Activated CD4-positive, CD25-positive, alpha-beta regulatory T cell treated with anti-CD3 and anti-CD28 coated beads, Interleukin-2, amount 50 U/mL, for 16 hours (primary cell): ENCODE measurements around the gene DFFB.

ENCODE experiments used
- DNase-seq: peaks from one replicate; pipeline ENCODE4 v3.0.0-alpha.2; 2020; ENCODE audit warnings: low read depth, low spot score

DFFB gene

GRCh38 chr1:3872546-3872945 lies 15.3 kb downstream of the DFFB start:
- no peak for DNase-seq

DNA sequence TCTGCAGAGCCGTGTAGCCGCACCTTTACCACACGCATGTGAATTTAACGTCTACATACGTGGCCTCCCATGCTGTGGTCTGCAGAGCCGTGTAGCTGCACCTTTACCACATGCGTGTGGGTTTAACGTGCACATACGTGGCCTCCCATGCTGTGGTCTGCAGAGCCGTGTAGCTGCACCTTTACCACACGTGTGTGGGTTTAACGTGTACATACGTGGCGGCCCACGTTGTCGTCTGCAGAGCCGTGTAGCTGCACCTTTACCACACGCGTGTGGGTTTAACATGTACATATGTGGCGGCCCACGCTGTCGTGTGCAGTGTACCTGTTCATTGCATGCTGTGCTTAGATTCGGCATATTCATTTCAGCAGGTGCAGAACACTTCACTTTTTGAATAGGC lies 17.5 kb downstream of the DFFB start:
- no peak for DNase-seq

DNA sequence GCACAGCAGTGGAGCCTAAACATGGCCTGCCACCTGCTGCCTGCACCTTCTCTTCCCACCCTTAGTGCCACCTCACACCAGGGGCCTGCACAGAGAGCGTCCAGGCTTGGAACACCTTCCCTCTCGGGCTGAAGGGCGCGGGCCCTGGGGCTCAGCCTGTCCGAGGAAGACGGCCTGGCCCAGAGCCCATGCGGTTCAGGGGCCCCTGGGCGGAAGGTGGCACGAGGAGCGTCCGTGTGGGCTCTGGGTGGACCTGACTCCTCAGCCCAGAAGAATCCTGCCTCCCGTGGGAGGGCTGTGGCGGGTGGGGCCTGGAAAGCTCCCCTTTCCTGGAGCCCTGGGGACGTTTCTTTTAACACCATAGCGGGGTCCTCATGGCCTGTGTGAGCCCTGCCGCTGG lies 19.4 kb downstream of the DFFB start:
- DNase-seq, result no peak

DNA sequence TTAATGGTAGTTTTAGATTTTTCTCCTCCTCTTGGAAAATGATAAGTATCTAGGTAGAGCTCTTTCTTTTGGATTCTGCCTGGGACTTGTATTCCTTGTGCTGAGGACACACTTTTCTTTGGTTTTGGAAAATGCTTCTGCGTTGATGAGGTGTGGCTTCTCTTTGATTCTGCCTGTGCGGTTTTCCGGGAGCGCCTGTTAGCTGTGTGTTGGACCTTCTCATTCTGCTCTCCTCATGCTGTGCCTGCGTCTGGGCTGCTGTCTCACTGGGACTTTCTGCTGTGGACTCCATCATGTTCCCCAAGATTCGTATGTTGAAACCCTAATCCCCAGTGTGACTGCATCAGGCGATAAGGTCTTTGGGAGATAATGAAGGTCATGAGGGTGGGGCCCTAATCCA lies 21.8 kb downstream of the DFFB start:
- DNase-seq, result no peak

GRCh38 chr1:3879787-3880428 lies 22.6 kb downstream of the DFFB start:
- DNase-seq, result no peak

- no peak for DNase-seq
Observed at GRCh38 chr1:3880429-3881192, 23.3 kb downstream of the DFFB start.

- no peak for DNase-seq
Observed at GRCh38 chr1:3881193-3881480, 23.9 kb downstream of the DFFB start.

- no peak for DNase-seq
Observed at GRCh38 chr1:3883194-3883925, 26.1 kb downstream of the DFFB start.

DNA sequence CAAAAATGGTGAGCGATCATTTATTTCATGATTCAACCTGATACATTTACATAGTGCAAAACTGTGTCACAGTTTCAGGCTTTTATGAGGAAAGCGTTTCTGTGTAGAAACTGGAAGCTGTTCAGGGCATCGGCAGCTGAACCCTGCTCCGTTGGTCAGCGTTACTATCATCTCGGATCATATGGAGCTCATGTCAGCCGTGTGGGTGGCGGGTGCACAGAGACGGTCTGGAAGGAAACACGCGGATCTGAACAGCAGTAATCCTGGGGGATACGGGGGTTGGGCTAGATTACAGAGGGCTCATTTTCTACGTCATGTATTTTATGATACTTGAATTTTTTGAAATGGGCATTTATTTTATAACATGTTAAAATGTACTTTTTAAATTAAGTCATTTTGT lies 27.7 kb downstream of the DFFB start:
- DNase-seq, result no peak

DNA sequence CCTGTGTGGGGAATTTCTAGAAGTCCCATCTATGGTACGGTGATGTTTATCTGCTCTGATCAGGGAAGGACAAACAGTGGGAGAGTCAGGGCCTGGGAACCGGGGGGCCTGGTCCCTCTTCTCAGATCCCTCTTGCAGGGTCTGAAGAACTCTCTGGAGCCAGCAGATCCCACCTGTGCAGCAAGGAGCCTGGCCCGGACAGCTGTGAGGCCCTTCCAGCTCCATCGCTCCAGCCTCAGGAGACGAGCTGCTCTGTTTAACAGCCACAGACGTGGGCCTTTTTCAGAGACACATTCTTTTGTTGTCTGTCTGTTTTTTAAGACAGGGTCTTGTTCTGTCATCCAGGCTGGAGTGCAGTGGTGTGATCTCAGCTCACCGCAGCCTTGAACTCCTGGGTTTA lies 28.3 kb downstream of the DFFB start:
- no peak for DNase-seq

GRCh38 chr1:3886106-3886670 lies 28.9 kb downstream of the DFFB start:
- DNase-seq, result no peak

DNA sequence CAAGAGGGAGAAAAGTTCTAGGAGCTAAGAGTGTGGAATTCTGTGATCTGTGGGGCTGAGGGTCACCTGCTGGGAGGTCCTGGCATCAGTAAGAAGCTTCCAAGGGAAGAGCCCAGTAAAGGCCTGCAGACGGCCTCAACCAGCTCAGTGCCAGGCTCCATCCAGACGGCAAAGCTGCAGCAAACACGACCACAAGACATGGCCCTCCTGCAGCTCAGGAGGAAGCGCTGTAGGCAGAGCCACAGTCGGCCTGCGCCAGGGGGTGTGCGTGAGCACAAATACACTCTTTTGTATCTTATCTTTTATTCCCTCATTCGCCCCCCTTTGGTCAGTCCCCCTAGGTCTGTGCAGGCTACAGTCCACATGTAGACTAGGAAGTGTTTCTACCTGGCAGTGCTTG lies 29.4 kb downstream of the DFFB start:
- no peak for DNase-seq

DNA sequence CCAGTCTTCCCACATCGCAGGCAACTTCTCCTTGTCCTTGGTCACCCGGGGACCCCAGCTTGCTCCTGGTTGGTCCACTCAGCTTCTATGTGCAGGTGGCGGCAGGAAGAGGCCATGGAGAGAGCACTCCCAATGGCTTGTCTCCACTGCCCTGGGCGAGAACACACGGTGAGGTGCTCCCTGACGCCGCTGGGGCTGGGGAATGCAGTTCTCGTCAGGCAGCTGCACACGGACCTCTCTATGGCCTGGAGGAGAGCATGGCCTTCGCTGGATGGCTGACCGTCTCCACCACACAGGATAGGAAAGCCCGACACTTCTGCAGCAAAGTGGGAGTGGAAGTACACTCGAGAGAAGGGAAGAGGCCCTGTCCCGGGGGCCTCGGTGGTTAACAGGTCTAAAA lies 31.0 kb downstream of the DFFB start:
- no peak for DNase-seq

GRCh38 chr1:3889936-3890335 lies 32.7 kb downstream of the DFFB start:
- no peak for DNase-seq

DNA sequence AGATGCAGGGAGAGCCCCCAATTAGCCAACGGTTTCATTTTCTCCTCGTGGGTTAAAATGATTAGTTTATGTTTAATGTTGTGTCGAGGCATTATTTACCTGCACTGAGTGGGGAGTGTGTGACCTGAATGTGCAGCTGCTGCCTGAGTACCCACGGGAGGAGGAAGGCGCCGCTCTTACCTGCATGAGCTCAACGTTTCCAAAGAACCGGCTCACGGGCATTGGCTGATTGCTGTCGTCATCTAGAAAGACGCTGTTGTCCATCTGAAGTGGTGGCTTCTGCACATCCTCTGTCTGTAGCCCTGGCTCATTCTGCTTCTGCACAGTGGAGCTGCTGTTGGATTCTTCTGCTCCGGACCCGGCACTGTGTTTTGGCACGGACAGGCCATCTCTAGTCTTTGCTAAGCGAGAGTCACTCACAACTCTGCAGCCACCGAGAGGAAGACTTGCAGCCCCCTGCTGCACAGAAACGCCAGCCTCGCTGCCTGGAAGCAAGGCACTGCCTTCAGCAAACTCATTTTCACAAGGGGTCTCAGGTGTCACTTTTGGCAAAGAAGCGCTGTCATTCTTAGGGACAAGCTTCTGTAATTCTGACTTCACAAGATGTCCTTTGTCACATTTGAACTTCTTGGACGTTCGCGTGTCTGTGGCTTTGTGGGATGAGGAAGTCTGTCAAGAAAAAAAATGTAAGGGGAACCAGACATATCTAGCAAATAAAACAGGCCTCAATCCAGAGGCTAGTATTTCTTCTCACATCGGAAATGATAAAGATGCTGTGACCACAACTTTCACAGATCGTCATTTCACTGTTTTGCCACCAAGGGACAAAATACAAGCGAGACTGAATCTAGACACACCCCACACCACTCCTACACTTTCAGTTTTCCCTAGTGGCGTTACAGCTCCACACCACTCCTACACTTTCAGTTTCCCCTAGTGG lies 33.4 kb downstream of the DFFB start:
- no peak for DNase-seq

DNA sequence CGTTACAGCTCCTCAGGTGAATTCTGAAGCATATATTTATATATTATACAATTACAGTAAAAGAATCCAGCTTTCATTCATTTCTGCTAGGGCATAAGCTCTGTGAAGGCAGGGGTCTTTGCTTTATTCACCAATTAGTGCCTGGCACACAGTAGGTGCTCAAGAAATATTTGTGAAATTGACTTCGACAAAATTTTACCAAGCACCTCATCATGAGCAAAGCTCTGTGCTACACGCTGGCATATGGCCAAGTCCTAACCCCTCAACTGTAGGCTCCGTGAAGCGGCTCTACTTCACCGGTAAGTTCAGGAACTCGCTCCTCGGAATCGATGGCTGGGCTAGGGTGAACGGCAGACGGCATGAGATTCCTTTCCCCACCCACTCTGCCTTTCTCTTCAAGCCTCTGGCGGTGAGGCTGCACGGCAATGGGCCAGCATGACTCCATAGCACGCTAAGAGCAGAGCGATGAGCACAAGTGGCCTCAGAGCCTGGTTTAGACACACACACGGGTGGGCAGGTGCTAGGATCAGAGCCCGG lies 34.1 kb downstream of the DFFB start:
- DNase-seq, result no peak

DNA sequence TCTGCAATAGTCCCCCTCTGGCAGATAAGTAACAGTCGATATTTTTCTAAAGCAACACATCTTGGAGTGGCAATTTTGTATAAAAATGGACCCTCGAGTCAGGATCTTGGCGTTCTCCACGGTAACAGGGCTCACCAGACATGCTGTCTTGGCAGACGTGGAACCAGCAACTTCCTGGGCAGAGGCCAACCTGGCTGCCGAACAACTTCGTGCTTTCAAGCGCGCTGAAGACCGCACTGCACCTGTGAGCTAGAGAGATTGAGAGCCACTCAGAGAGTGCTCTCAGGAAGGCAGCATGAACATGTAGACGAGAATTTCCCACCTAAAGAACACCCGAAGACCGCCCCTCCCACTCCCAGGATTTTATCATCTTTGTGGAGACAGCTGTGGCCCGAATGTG lies 35.5 kb downstream of the DFFB start:
- DNase-seq, result no peak

DNA sequence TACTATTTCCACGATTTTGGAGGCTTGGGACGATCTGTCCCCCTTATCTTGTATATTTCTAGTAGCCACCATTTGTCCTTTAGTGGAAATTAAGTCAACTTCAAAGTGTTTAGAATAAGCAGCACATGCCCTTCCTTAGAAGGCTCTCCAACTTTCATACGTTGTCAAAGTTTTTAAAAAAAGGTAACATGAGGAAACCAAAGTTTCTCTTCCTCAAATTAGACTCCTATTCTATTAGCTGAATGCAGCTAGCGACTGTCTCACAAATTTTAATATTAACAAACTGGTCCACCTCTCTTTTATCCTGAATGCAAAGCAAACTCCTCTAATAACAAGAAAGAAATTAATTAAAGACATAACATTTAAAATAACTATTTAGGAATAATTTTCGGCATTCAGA lies 35.9 kb downstream of the DFFB start:
- DNase-seq, result no peak

GRCh38 chr1:3894626-3895278 lies 37.5 kb downstream of the DFFB start:
- no peak for DNase-seq

DNA sequence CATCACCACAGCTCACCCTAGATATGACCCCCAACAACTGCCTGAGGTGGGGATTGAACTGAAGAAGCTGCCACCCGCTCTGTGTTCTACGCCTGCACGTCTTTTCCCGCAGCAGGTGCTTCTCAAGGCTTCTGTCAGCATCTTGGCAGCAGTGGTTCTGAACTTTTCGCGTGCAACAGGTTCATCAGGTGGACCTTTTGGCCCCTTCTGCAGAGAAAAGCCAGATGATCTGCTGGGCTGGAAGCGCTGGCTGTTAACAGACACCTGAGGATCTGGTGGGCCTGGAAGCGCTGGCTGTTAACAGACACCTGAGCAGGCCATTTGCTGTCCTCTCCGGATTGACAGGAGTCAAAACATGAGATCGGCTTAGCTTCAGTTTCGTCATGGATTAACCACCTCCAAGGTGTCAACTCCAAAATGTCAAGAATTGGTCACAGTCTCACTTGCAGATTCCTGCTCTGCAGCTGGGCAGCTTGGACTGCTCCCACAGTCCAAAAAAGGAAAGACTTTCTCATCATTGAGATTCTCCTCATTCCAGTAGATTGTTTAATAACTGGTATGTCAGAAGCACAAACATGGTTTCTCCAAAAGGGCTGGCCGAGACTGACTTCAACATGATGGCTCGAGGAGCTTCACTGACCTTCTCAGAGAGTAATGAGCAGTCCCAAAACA lies 38.1 kb downstream of the DFFB start:
- DNase-seq, result no peak
